Heart right ventricle (tissue), 16 donors: ENCODE data around the gene TNNT1. TPM values are rescaled to one million over a fixed set of nuclear protein-coding genes. Genes with fewer than 3 reads are reported as not detected.
A peak's percentile ranks its signal among the peaks of the same experiment; 100 is the strongest.

Experiments
- ATAC-seq, 8 donors: fragments of 200-7000 bp; cut with Tn5 transposase; one replicate each; pipeline ENCODE4 v1.9.1; 2020; ENCODE audit warnings: mild to moderate bottlenecking in 8 of 8, moderate library complexity in 8 of 8, moderate number of reproducible peaks in 1 of 8
- DNase-seq, 2 donors: peaks; one replicate each; pipeline ENCODE4 v3.0.0-alpha.2; 2020
- H3K27ac ChIP-seq, 10 donors: fragments of 200-600 bp; sonication (generic) in 2 of 10; one replicate each; pipeline versions ENCODE4 v1.5.0 to v1.8.0; 2020 to 2022; ENCODE audit warnings: mild to moderate bottlenecking in 3 of 10
- H3K27me3 ChIP-seq, 7 donors: fragments of 200-600 bp; one replicate each; pipeline ENCODE4 v1.8.0; 2021 to 2022; ENCODE audit warnings: mild to moderate bottlenecking in 2 of 7
- H3K36me3 ChIP-seq, 9 donors: fragments of 200-600 bp; sonication (generic) in 1 of 9; one replicate each; pipeline versions ENCODE4 v1.5.0 to v1.8.0; 2020 to 2022; ENCODE audit warnings: mild to moderate bottlenecking in 2 of 9
- H3K4me1 ChIP-seq, 9 donors: fragments of 200-600 bp; sonication (generic) in 1 of 9; one replicate each; pipeline versions ENCODE4 v1.5.0 to v1.8.0; 2020 to 2022; ENCODE audit warnings: mild to moderate bottlenecking in 4 of 9
- H3K4me3 ChIP-seq, 10 donors: fragments of 200-600 bp; sonication (generic) in 2 of 10; one replicate each; pipeline versions ENCODE4 v1.5.0 to v1.8.0; 2020 to 2022; ENCODE audit warnings: mild to moderate bottlenecking in 7 of 10, moderate library complexity in 2 of 10
- H3K9me3 ChIP-seq, 11 donors: fragments of 200-600 bp in 10 of 11; sonication (generic) in 2 of 11; one replicate each; pipeline versions ENCODE4 v1.5.0 to v1.8.0; 2013 to 2022; ENCODE audit warnings: mild to moderate bottlenecking in 2 of 11, control low read depth in 1 of 11, moderate library complexity in 1 of 11
- WGBS, 2 donors: extraction: QIAGEN DNeasy Blood & Tissue Kit; methylation state at CpG; one replicate each; pipeline ENCODE4 v1.1.7; 2013; ENCODE audit warnings: inconsistent platforms in 1 of 2; 5-methylcytosine and 5-hydroxymethylcytosine counted together
- intact Hi-C, 10 donors: fragments of 100-400 bp; cut with DNase I; formaldehyde crosslinking; loops; one replicate each; pipeline versions ENCODE4 v1.11.1 to v1.14.2; 2022
- polyA plus RNA-seq, 2 donors: library from polyadenylated mRNA; stranded (reverse); fragments of 200-250 nt; gene quantifications; one replicate each; pipeline ENCODE4 v1.2.3, GENCODE V29; 2013
- total RNA-seq, 10 donors: library from RNA; stranded (reverse); fragmentation: NEBNext Ultra II Directional in 3 of 10; extraction: Animal tissue kit (Norgen Biotek cat#: 25700) in 3 of 10; gene quantifications; one replicate each; pipeline versions ENCODE4 v1.2.1 to v1.2.4, GENCODE V29; 2021 to 2023
- TF ChIP-seq, protein P1 (sequence below), 9 donors: fragments of 200-600 bp; sonication (generic) in 2 of 9; IDR thresholded peaks; one replicate each; pipeline versions ENCODE4 v1.5.0 to v1.8.0; 2021 to 2022; ENCODE audit warnings: antibody characterized with exemption in 9 of 9, mild to moderate bottlenecking in 5 of 9, moderate library complexity in 1 of 9
- donor health status: Arrhythmogenic right ventricular cardiomyopathy.
- donor health status: ischemic (EF 13 %, LVEDD 7.1; RV severe dilation, severe dysfunction).
- donor health status: healthy with polysubstance abuse.
- donor health status: DM: no; HTN: yes; CAD: no.
- donor health status: DM: no; HTN: no; CAD: no.
- donor health status: ischemic (EF 25% LVEDD 6.9; RV normal size, moderate dysfunction).
- donor health status: ischemic (EF 25% LVEDD 5.7; RV mildly dilated, moderate dysfunction).
- donor health status: healthy.
- donor health status: DM: yes; HTN: yes; CAD: no.
- donor health status: Ischemic cardiomyopathy.
- donor health status: ischemic (EF 35%, LVEDD 5.7; RV mildly dilated, moderate dysfunction).
- donor health status: nonischemic (EF 11% LVEDD 7.7; RV severe dilation, severe dysfunction).
- donor health status: DM: yes; HTN: yes; CAD: no.
- donor health status: PGD.
- donor health status: ischemic (EF 29% LVEDD 5.4; RV normal size, mild dysfunction).
- donor health status: nonischemic (EF 23%, LVEDD 6.1; RV moderate dilation, normal function).

The TNNT1 gene
- total and polyA plus RNA-seq, 12 donors: 19.7 to 721 (median 97.1) TPM

DNA sequence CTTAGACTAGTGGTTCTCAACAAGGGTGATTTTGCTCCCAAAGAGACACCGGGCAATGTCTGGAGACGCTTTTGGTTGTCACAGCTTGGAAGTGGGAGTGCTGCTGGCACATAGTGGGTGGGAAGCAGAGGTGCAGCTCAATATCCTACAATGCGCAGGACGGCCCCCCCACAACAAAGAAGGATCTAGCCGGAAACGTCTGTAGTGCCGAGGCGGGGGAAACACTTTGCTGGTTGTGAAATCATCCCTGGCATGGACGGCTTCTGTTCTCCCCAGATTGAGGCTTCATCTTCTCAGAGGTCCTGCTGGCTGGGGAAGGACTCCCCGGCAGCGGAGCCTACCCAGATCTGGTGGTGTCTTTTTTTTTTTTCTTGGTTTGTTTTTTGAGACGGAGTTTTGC is 44.5 kb upstream of the TNNT1 start:
- Histone ChIP-seq H3K27me3 (no peaks in the 10 kb centered on the region), H3K27ac (no peak overlapping the region), H3K36me3 (no peaks in the 10 kb centered on the region), H3K9me3 (no peaks in the 10 kb centered on the region), H3K4me3 (no peak overlapping the region), H3K4me1 (peaks cover 0 to 6% (median 0%) of the 10 kb centered on the region in 9 donors)
- intact Hi-C loops: no loop called here
- ATAC-seq: no peak
- TF ChIP-seq, protein P1, sequence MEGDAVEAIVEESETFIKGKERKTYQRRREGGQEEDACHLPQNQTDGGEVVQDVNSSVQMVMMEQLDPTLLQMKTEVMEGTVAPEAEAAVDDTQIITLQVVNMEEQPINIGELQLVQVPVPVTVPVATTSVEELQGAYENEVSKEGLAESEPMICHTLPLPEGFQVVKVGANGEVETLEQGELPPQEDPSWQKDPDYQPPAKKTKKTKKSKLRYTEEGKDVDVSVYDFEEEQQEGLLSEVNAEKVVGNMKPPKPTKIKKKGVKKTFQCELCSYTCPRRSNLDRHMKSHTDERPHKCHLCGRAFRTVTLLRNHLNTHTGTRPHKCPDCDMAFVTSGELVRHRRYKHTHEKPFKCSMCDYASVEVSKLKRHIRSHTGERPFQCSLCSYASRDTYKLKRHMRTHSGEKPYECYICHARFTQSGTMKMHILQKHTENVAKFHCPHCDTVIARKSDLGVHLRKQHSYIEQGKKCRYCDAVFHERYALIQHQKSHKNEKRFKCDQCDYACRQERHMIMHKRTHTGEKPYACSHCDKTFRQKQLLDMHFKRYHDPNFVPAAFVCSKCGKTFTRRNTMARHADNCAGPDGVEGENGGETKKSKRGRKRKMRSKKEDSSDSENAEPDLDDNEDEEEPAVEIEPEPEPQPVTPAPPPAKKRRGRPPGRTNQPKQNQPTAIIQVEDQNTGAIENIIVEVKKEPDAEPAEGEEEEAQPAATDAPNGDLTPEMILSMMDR (IDR thresholded peaks at IDR 0.05): no peak
- DNase-seq: no peak
- 82 to 85% methylated on average over 12 of the region's 12 CpGs for WGBS, 2 donors

DNA sequence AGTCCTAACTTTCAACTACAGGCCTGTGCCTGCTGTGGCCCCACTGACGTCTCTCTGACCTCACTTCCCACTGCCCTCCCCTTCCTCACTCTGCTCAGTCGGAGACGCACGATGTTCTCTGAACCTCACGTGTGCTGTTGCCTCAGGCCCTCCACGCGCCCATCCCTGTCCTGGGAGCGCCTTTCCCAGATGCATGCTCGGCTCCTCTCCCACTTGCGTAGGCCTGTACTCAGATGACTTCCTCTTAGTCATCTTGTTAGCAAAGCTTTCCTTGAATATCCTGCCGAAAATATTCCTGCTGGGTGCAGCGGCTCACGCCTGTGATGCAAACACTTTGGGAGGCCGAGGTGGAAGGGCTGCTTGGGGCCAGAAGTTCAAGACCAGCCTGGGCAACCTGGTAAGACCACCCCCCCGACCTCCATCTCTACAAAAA is 40.4 kb upstream of the TNNT1 start:
- Histone ChIP-seq H3K27ac (peak overlapping the region in 5 of 10 donors; percentile 11 to 69 (median 58)), H3K4me3 (no peak overlapping the region), H3K36me3 (no peaks in the 10 kb centered on the region), H3K4me1 (peaks cover 0 to 6% (median 0%) of the 10 kb centered on the region in 9 donors), H3K27me3 (peaks cover 0 to 9% (median 0%) of the 10 kb centered on the region in 7 donors), H3K9me3 (no peaks in the 10 kb centered on the region)
- 50 to 60% methylated on average over 15 of the region's 15 CpGs for WGBS, 2 donors
- ATAC-seq (peak in 7 of 8 donors; percentile 77 to 94 (median 89)), DNase-seq (peak in 1 of 2 donors; percentile 60)
- intact Hi-C loops: no loop called here
- TF ChIP-seq, protein P1 (IDR thresholded peaks at IDR 0.05): no peak

DNA sequence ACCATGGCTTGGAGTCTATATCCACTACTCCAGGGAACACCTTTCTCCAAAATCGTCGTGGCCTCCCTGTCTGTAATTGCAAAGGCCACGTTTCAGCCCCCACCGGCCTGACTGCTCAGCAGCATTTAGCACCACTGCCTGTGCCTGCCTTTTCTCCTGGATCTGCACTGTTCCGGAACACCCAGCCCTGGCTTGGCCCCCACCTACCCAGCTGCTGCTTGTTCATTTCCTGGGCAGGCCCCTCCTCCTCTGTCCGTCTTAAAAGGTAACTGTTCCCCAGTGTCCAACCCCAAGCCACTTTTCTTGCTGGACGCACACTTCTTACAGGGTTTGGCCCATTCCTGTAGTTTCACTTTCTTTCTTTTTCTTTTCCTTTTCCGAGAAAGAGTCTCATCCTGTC is 39.6 kb upstream of the TNNT1 start:
- peaks cover 0 to 9% (median 0%) of the 10 kb centered on the region in 7 donors for H3K27me3 ChIP-seq
- ATAC-seq: peak in 3 of 8 donors; percentile 23 to 41 (median 29)
- H3K27ac ChIP-seq: peak overlapping the region in 5 of 10 donors; percentile 11 to 69 (median 58)

DNA sequence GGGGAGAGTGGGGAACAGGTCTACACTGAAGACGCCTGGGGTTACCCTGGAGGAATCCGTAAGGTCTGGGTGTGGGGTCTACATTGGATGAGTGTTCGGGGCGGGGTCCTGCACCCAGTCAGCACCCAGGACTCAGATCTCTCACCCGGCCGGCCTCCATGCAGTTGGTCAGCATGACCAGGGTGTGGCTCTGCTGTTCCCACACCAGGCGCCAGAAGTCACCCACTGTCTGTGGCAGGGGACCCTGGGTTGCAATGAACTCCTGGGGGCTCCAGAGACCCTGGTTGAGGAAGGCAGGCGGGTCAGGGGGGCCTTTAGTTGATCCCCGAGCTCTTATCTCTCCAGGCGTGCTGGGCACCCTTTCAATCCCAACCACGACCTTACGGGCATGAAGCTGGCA is 37.1 kb upstream of the TNNT1 start:
- Histone ChIP-seq H3K4me3 (no peak overlapping the region), H3K4me1 (peaks cover 0 to 6% (median 0%) of the 10 kb centered on the region in 9 donors), H3K36me3 (no peaks in the 10 kb centered on the region), H3K9me3 (no peaks in the 10 kb centered on the region), H3K27me3 (peaks cover 0 to 34% (median 17%) of the 10 kb centered on the region in 7 donors), H3K27ac (no peak overlapping the region)
- no peak for DNase-seq
- WGBS, 2 donors: 78 to 79% methylated on average over 12 of the region's 12 CpGs
- TF ChIP-seq, protein P1 (IDR thresholded peaks at IDR 0.05): no peak
- ATAC-seq: no peak
- intact Hi-C loops: no loop called here

More for the DNA sequence above, 39.6 kb upstream of the TNNT1 start:
- Histone ChIP-seq H3K9me3 (no peaks in the 10 kb centered on the region), H3K36me3 (no peaks in the 10 kb centered on the region), H3K4me3 (no peak overlapping the region), H3K4me1 (peaks cover 0 to 6% (median 0%) of the 10 kb centered on the region in 9 donors)
- no peak for DNase-seq
- intact Hi-C loops: no loop called here
- TF ChIP-seq, protein P1 (IDR thresholded peaks at IDR 0.05): no peak
- WGBS, 2 donors: 62 to 63% methylated on average over 8 of the region's 8 CpGs
